Measurements from ENCODE around the gene ITFG1. TPM values are rescaled to one million over a fixed set of nuclear protein-coding genes. Genes with fewer than 3 reads are reported as not detected.
A peak's percentile ranks its signal among the peaks of the same experiment; 100 is the strongest.

ITFG1 gene
- total RNA-seq, 2 donors from 2014 or later = 47.7 to 68.6 TPM

- Histone ChIP-seq H3K4me1 (ENCODE audit: control insufficient read depth in 1 of 2, low read depth in 2 of 2) (peaks cover 4 to 6% of the 10 kb centered on the region in 2 donors), H3K27me3 (replicated peaks; ENCODE audit: insufficient read depth) (no peaks in the 10 kb centered on the region), H3K36me3 (peaks cover 6% of the 10 kb centered on the region), H3K4me3 (no peak overlapping the region), H3K9me3 (no peaks in the 10 kb centered on the region), H3K27ac (no peak overlapping the region)
- TF ChIP-seq, protein P1, sequence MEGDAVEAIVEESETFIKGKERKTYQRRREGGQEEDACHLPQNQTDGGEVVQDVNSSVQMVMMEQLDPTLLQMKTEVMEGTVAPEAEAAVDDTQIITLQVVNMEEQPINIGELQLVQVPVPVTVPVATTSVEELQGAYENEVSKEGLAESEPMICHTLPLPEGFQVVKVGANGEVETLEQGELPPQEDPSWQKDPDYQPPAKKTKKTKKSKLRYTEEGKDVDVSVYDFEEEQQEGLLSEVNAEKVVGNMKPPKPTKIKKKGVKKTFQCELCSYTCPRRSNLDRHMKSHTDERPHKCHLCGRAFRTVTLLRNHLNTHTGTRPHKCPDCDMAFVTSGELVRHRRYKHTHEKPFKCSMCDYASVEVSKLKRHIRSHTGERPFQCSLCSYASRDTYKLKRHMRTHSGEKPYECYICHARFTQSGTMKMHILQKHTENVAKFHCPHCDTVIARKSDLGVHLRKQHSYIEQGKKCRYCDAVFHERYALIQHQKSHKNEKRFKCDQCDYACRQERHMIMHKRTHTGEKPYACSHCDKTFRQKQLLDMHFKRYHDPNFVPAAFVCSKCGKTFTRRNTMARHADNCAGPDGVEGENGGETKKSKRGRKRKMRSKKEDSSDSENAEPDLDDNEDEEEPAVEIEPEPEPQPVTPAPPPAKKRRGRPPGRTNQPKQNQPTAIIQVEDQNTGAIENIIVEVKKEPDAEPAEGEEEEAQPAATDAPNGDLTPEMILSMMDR (IDR thresholded peaks at IDR 0.05) = no peak
- no peak for ATAC-seq (ENCODE audit: insufficient number of reproducible peaks, low FRiP score, low read depth)
- DNase-seq (ENCODE audit: low spot score) = no peak
Observed at GRCh38 chr16:47258874-47259461, 201.9 kb downstream of the ITFG1 start.

DNA sequence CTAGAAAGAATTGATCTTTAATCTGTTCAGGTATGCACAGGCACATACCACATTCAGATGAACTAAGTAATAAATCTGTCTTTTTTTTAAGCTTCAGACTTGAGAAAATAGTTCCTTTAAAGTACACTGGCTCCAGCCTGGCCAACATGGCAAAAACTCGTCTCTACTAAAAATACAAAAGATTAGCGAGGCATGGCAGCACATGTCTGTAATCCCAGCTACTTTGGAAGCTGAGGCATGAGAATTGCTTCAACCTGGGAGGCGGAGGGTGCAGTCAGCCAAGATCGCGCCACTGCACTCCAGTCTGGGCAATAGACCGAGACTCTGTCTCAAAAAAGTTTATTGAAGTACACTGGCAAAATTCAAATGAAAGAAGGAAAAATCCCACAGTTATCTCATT lies 206.1 kb downstream of the ITFG1 start:
- Histone ChIP-seq H3K36me3 (peaks cover 6% of the 10 kb centered on the region), H3K4me3 (peak overlapping the region; percentile 5), H3K27ac (peak overlapping the region in 1 of 2 donors; percentile 38), H3K27me3 (replicated peaks; ENCODE audit: insufficient read depth) (no peaks in the 10 kb centered on the region), H3K4me1 (ENCODE audit: control insufficient read depth in 1 of 2, low read depth in 2 of 2) (peaks cover 4 to 6% of the 10 kb centered on the region in 2 donors), H3K9me3 (no peaks in the 10 kb centered on the region)
- ATAC-seq (ENCODE audit: insufficient number of reproducible peaks, low FRiP score, low read depth) (no peak), DNase-seq (ENCODE audit: low spot score) (no peak)
- TF ChIP-seq, protein P1 (IDR thresholded peaks at IDR 0.05) = no peak

- no peaks in the 10 kb centered on the region for H3K27me3 ChIP-seq (replicated peaks; ENCODE audit: insufficient read depth)
- no peak overlapping the region for H3K4me3 ChIP-seq
- TF ChIP-seq, protein P1 (IDR thresholded peaks at IDR 0.05) = no peak
- no peaks in the 10 kb centered on the region for H3K36me3 ChIP-seq
- ATAC-seq (ENCODE audit: insufficient number of reproducible peaks, low FRiP score, low read depth) (no peak), DNase-seq (ENCODE audit: low spot score) (no peak)
- no peaks in the 10 kb centered on the region for H3K9me3 ChIP-seq
- H3K27ac ChIP-seq = no peak overlapping the region
- peaks cover 4 to 6% of the 10 kb centered on the region in 2 donors for H3K4me1 ChIP-seq (ENCODE audit: control insufficient read depth in 1 of 2, low read depth in 2 of 2)
Observed at GRCh38 chr16:47250983-47251382, 209.9 kb downstream of the ITFG1 start.

GRCh38 chr16:47247690-47248089 lies 213.2 kb downstream of the ITFG1 start:
- Histone ChIP-seq H3K4me1 (ENCODE audit: control insufficient read depth in 1 of 2, low read depth in 2 of 2) (no peaks in the 10 kb centered on the region), H3K27ac (no peak overlapping the region), H3K27me3 (replicated peaks; ENCODE audit: insufficient read depth) (no peaks in the 10 kb centered on the region), H3K9me3 (no peaks in the 10 kb centered on the region), H3K4me3 (no peak overlapping the region), H3K36me3 (no peaks in the 10 kb centered on the region)
- TF ChIP-seq, protein P1 (IDR thresholded peaks at IDR 0.05) = no peak
- no peak for ATAC-seq (ENCODE audit: insufficient number of reproducible peaks, low FRiP score, low read depth)
- DNase-seq (ENCODE audit: low spot score) = no peak

DNA sequence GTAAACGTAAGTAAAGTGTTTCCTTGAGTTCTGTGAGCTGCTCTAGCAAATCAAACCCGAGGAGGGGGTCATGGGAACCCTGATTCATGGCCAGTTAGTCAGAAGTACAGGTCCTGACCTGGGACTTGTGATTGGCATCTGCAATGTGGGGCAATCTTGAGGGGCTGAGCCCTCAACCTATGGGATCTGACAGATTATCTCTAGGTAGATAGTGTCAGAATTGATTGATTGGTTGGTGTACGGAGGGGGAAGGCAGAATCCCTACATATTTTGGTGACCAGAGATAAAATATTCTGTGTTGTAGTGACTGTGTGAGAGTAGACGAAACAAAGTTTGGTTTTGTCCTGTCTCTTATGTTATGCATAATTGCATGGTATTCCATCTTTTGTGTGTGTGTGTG lies 216.7 kb downstream of the ITFG1 start:
- no peak for DNase-seq (ENCODE audit: low spot score)
- ATAC-seq (ENCODE audit: insufficient number of reproducible peaks, low FRiP score, low read depth) = no peak
- H3K27me3 ChIP-seq (replicated peaks; ENCODE audit: insufficient read depth) = no peaks in the 10 kb centered on the region
- H3K9me3 ChIP-seq = no peaks in the 10 kb centered on the region
- no peak overlapping the region for H3K4me3 ChIP-seq
- H3K36me3 ChIP-seq = no peaks in the 10 kb centered on the region
- TF ChIP-seq, protein P1 (IDR thresholded peaks at IDR 0.05) = no peak
- H3K27ac ChIP-seq = no peak overlapping the region
- no peaks in the 10 kb centered on the region for H3K4me1 ChIP-seq (ENCODE audit: control insufficient read depth in 1 of 2, low read depth in 2 of 2)
